GM20000 (cell line): ENCODE results near the gene BMPR1A.

Experiments used
- DNase-seq: peaks from one replicate; pipeline ENCODE4 v3.0.0; 2012; ENCODE audit warnings: low spot score
- TF ChIP-seq, protein P1 (sequence below): IDR thresholded peaks from 2 replicates; pipeline ENCODE4 v1.5.1; 2012; ENCODE audit warnings: mild to moderate bottlenecking, control low read depth; ENCODE audit errors: extremely low read depth, missing control alignments

The BMPR1A gene

GRCh38 chr10:86721232-86721631 is 35.2 kb upstream of the BMPR1A start:
- TF ChIP-seq, protein P1, sequence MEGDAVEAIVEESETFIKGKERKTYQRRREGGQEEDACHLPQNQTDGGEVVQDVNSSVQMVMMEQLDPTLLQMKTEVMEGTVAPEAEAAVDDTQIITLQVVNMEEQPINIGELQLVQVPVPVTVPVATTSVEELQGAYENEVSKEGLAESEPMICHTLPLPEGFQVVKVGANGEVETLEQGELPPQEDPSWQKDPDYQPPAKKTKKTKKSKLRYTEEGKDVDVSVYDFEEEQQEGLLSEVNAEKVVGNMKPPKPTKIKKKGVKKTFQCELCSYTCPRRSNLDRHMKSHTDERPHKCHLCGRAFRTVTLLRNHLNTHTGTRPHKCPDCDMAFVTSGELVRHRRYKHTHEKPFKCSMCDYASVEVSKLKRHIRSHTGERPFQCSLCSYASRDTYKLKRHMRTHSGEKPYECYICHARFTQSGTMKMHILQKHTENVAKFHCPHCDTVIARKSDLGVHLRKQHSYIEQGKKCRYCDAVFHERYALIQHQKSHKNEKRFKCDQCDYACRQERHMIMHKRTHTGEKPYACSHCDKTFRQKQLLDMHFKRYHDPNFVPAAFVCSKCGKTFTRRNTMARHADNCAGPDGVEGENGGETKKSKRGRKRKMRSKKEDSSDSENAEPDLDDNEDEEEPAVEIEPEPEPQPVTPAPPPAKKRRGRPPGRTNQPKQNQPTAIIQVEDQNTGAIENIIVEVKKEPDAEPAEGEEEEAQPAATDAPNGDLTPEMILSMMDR, result no peak
- DNase-seq, result no peak

- TF ChIP-seq, protein P1, result no peak
- no peak for DNase-seq
Observed at GRCh38 chr10:86723009-86723408, 33.4 kb upstream of the BMPR1A start.

DNA sequence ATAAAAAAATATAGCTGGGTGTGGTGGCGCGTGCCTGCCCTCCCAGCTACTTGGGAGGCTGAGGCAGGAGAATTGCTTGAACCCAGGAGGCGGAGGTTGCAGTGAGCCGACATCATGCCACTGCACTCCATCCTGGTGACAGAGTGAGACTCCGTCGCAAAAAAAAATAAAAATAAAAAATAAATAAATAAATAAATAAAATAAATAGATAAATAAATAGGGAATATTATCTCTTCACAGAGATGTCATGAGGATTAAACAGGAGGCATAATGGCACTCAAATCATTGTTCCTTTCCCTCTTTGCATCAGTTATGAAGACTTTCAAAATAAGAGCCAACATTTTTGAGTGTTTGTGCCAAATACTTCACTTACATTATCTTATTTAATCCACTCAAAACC is 32.0 kb upstream of the BMPR1A start:
- TF ChIP-seq, protein P1, result no peak

GRCh38 chr10:86725980-86726676 is 30.3 kb upstream of the BMPR1A start:
- TF ChIP-seq, protein P1, result no peak
- DNase-seq, result no peak

More for the DNA sequence above, 32.0 kb upstream of the BMPR1A start:
- DNase-seq, result no peak

DNA sequence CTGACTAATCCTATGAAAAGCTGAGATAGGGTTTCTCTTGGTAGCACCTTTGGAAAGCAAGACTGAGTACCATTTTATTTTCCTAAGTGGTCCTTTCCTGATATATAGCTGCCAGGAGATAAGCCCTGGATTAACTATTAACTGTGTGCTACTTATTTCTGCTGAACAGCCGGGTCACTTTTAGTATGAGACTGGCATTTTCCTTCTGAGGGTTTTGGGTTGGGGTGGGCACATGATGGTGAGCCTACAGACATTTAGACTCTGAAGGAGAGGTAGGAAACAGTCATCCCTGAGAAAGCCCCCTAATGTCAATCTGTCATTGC is 29.8 kb upstream of the BMPR1A start:
- TF ChIP-seq, protein P1, result no peak
- no peak for DNase-seq

GRCh38 chr10:86727470-86727869 is 28.9 kb upstream of the BMPR1A start:
- TF ChIP-seq, protein P1, result no peak
- DNase-seq, result no peak

- TF ChIP-seq, protein P1, result no peak
Observed at GRCh38 chr10:86728056-86728455, 28.4 kb upstream of the BMPR1A start.

More at GRCh38 chr10:86728056-86728455, 28.4 kb upstream of the BMPR1A start:
- no peak for DNase-seq
